OCI-LY1 (cell line): ENCODE measurements around the gene S100A16.

Source experiments
- EZH2 ChIP-seq: fragments of 200-600 bp; sonication (generic), shearing (Covaris generic); IDR thresholded peaks from 2 replicates; pipeline ENCODE4 v1.8.0; 2017; ENCODE audit warnings: borderline replicate concordance, mixed run types, mild to moderate bottlenecking, antibody characterized with exemption, low read length, moderate library complexity, mixed read lengths
- TF ChIP-seq, protein P1 (sequence below): fragments of 200-600 bp; sonication (generic), shearing (Covaris generic); IDR thresholded peaks from 2 replicates; pipeline ENCODE4 v1.5.1; 2017; ENCODE audit warnings: mild to moderate bottlenecking, antibody characterized with exemption, low read length, moderate library complexity, mixed read lengths

DNA sequence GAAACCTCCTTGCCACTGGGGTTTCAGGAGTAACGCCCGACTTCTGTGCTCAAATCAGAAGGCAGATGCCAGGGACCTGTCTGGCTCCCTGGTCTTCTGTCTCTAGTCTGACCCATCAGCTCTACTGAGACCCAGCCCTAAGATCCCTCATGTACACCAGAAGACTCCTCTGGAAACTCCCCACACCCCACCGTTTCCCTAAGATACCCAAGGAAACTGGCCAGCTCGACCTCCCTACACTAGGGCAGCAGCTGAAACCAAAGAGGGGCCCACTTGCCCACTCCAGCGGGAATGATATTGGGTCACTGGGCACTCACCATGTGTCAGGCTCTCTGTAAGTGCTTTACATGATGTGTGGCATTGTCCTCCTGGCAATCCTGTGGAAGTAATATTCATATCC, 469 bp upstream of the S100A16 start:
- TF ChIP-seq, protein P1, sequence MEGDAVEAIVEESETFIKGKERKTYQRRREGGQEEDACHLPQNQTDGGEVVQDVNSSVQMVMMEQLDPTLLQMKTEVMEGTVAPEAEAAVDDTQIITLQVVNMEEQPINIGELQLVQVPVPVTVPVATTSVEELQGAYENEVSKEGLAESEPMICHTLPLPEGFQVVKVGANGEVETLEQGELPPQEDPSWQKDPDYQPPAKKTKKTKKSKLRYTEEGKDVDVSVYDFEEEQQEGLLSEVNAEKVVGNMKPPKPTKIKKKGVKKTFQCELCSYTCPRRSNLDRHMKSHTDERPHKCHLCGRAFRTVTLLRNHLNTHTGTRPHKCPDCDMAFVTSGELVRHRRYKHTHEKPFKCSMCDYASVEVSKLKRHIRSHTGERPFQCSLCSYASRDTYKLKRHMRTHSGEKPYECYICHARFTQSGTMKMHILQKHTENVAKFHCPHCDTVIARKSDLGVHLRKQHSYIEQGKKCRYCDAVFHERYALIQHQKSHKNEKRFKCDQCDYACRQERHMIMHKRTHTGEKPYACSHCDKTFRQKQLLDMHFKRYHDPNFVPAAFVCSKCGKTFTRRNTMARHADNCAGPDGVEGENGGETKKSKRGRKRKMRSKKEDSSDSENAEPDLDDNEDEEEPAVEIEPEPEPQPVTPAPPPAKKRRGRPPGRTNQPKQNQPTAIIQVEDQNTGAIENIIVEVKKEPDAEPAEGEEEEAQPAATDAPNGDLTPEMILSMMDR: no peak
- no peak for TF ChIP-seq EZH2
